MCF 10A (cell line): ENCODE measurements around the gene SBK2. TPM values are rescaled to one million over a fixed set of nuclear protein-coding genes. Genes with fewer than 3 reads are reported as not detected.

Source experiments
- BruUV-seq: library from RNA; stranded (reverse); fragments of 400-500 nt; replicated peaks from 2 replicates; lab custom pipeline; 2021; lab: Mats Ljungman, UMichigan
- CTCF ChIA-PET: fragments of 300-600 bp; sonication (Branson Sonifier 250); formaldehyde crosslinking; extraction: SDS; loops from one replicate; lab custom pipeline; 2021; ENCODE audit warnings: antibody characterized with exemption, inconsistent platforms; lab: Yijun Ruan, JAX
- POLR2A ChIA-PET: fragments of 300-600, 350-650 bp; sonication (Branson Sonifier 250); formaldehyde crosslinking; extraction: SDS; loops from one replicate; lab custom pipeline; 2020; ENCODE audit warnings: antibody characterized with exemption, inconsistent platforms; lab: Yijun Ruan, JAX
- DNase-seq: peaks from one replicate; pipeline ENCODE4 v3.0.0-alpha.2; 2018; ENCODE audit not compliant: unreplicated experiment
- H3K27ac Mint-ChIP-seq: one replicate; pipeline ENCODE4 v1.8.0; 2022; ENCODE audit warnings: mild to moderate bottlenecking, low read depth, mixed read lengths; ENCODE audit not compliant: unreplicated experiment
- H3K27me3 Mint-ChIP-seq: one replicate; pipeline ENCODE4 v1.8.0; 2022; ENCODE audit warnings: mixed read lengths; ENCODE audit not compliant: insufficient read depth, unreplicated experiment
- H3K36me3 Mint-ChIP-seq: one replicate; pipeline ENCODE4 v1.8.0; 2022; ENCODE audit warnings: mild to moderate bottlenecking, moderate library complexity, mixed read lengths; ENCODE audit not compliant: insufficient read depth, unreplicated experiment
- H3K4me1 Mint-ChIP-seq: one replicate; pipeline ENCODE4 v1.8.0; 2022; ENCODE audit warnings: mixed read lengths; ENCODE audit not compliant: insufficient read depth, unreplicated experiment
- H3K4me3 Mint-ChIP-seq: one replicate; pipeline ENCODE4 v1.8.0; 2022; ENCODE audit warnings: mild to moderate bottlenecking, moderate library complexity, mixed read lengths; ENCODE audit not compliant: unreplicated experiment
- H3K9me3 Mint-ChIP-seq: one replicate; pipeline ENCODE4 v1.8.0; 2022; ENCODE audit warnings: mixed read lengths; ENCODE audit not compliant: unreplicated experiment
- intact Hi-C: fragments of 100-400 bp; cut with micrococcal nuclease; formaldehyde crosslinking; loops from 2 replicates; pipeline ENCODE4 v1.14.1; 2022
- total RNA-seq: library from RNA; stranded (reverse); gene quantifications from 2 replicates; pipeline ENCODE4 v1.2.3, GENCODE V29; 2022
- TF ChIP-seq, protein P1 (sequence below): fragments of 200-600 bp; IDR thresholded peaks from one replicate; pipeline ENCODE4 v1.8.0; 2022; ENCODE audit warnings: antibody characterized with exemption, mild to moderate bottlenecking; ENCODE audit not compliant: unreplicated experiment

The SBK2 gene
- total RNA-seq, 1 experiment from 2014 or later = not detected

DNA sequence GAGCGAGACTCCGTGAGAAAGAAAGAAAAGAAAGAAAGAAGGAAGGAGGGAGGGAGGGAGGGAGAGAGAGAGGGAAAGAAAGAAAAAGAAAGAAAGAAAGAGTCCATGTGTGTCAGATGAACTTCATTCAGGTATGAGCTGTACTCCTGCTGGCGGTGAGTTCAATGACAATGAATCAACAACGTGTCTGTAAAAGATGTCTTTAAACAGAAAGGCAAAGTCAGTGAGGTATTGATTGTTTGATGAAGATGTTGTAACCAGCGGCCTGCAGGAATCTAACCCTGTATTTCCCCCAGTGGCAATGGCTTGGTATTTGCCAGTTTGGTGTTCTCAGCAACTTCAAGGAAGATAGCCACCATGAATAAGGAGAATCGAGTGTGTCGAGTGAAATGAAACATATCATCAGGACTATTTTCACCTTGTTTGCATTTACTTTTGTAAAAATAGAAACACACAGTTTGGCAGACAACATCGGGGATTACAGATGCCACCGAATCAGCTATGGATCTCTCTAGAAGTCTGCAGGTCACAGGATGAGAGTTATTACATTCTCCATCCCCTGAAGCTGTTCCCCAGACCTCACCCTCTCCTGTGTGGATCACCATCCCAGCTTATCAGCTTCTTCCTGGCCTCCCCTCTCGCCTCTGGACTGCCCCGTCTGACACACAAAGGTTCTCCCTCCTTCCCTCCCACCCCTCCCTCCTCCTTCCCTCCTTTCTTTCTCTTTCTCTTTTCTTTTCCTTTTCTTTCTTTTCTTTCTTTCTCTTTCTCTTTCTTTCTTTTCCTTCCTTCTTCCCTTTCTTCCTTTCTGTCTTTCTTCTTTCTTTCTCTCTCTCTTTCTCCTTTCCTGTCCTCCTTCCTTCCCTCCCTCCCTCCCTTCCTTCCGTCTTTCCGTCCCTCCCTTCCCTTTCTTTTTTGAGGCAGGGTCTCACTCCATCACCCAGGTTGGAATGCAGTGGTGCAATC lies 16.6 kb upstream of the SBK2 start:
- ChIA-PET CTCF (interaction anchor here (0.6 kb wide), 1 partner anchor 33 kb away, joined by 3 read pairs; no protein-coding TSS in a partner anchor), POLR2A (no interaction called here)
- intact Hi-C loops = no loop called here
- H3K27me3 Mint-ChIP-seq = no peaks in the 10 kb centered on the region
- DNase-seq = no peak
- H3K4me1 Mint-ChIP-seq = peaks cover 9% of the 10 kb centered on the region
- no peak overlapping the region for H3K4me3 Mint-ChIP-seq
- H3K9me3 Mint-ChIP-seq = no peaks in the 10 kb centered on the region
- H3K36me3 Mint-ChIP-seq = no peaks in the 10 kb centered on the region
- H3K27ac Mint-ChIP-seq = no peak overlapping the region
- TF ChIP-seq, protein P1, sequence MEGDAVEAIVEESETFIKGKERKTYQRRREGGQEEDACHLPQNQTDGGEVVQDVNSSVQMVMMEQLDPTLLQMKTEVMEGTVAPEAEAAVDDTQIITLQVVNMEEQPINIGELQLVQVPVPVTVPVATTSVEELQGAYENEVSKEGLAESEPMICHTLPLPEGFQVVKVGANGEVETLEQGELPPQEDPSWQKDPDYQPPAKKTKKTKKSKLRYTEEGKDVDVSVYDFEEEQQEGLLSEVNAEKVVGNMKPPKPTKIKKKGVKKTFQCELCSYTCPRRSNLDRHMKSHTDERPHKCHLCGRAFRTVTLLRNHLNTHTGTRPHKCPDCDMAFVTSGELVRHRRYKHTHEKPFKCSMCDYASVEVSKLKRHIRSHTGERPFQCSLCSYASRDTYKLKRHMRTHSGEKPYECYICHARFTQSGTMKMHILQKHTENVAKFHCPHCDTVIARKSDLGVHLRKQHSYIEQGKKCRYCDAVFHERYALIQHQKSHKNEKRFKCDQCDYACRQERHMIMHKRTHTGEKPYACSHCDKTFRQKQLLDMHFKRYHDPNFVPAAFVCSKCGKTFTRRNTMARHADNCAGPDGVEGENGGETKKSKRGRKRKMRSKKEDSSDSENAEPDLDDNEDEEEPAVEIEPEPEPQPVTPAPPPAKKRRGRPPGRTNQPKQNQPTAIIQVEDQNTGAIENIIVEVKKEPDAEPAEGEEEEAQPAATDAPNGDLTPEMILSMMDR = no peak
- BruUV-seq = no TSS peak

DNA sequence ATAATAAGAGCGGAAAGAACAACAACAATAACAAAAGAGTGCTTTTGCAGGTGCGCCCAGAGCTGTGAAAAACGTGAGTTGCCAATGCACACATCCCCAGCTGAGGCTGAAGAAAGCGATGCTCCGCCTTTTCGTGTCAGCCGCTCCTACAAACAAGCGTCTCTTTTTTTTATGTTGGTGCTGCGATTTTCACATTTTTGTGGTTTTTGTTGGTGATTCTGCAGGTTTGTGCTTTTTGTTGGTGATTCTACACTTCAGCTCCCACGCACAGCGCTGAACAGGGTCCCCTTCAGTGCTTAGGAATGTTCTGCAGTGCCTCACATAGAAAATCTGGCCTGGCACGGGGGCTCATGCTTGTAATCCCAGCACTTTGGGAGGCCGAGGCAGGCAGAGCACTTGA lies 15.7 kb upstream of the SBK2 start:
- DNase-seq = peak; percentile 7
- TF ChIP-seq, protein P1 = no peak
- Mint-ChIP-seq H3K9me3 (no peaks in the 10 kb centered on the region), H3K4me3 (no peak overlapping the region), H3K27ac (no peak overlapping the region), H3K27me3 (no peaks in the 10 kb centered on the region), H3K36me3 (no peaks in the 10 kb centered on the region), H3K4me1 (peaks cover 9% of the 10 kb centered on the region)
- CTCF ChIA-PET = interaction anchor here (1.1 kb wide), 1 partner anchor 35 kb away, joined by 5 read pairs; no protein-coding TSS in a partner anchor
- no TSS peak for BruUV-seq
- POLR2A ChIA-PET = no interaction called here
- intact Hi-C loops = no loop called here

DNA sequence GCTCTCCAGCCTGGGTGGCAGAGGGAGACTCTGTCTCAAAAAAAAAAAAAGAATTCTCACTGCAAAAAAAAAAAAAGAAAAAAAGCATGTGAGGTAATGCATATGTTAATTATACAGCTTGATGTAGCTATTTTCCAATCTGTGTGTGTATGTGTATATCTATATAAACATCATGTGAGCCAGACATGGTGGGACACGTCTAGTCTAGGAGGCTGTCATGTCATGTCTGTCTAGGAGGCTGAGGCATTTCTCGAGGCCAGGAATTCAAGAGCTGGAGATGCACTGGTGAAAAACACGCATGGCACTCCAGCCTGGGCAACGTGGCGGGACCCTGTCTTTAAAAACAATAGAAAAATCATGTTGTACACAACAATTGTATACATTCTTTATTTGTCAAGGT lies 15.3 kb upstream of the SBK2 start:
- no TSS peak for BruUV-seq
- Mint-ChIP-seq H3K36me3 (no peaks in the 10 kb centered on the region), H3K4me3 (no peak overlapping the region), H3K9me3 (no peaks in the 10 kb centered on the region), H3K27me3 (no peaks in the 10 kb centered on the region), H3K4me1 (peaks cover 13% of the 10 kb centered on the region), H3K27ac (no peak overlapping the region)
- TF ChIP-seq, protein P1 = no peak
- ChIA-PET CTCF (interaction anchor here (1.1 kb wide), 1 partner anchor 35 kb away, joined by 5 read pairs; no protein-coding TSS in a partner anchor), POLR2A (no interaction called here)
- intact Hi-C loops = no loop called here
- no peak for DNase-seq

DNA sequence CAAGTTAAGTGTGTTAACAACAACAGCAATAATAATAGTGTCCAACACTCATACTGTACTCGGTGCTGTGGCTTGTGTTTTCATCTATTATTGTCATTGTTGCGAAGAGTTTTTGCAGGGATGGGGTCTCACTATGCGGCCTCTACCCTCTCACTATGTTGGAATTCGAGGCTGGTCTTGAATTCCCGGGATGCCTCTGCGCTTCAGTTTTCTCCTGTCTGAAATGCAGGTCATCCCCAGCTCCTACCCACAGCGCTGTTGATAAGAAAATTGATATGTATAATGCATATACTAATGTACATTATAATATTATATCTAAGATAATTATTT lies 13.4 kb upstream of the SBK2 start:
- ChIA-PET POLR2A (interaction anchor here (0.5 kb wide), 1 partner anchor 389 kb away, joined by 3 read pairs; no protein-coding TSS in a partner anchor), CTCF (no interaction called here)
- Mint-ChIP-seq H3K4me3 (no peak overlapping the region), H3K27ac (no peak overlapping the region), H3K27me3 (peaks cover 12% of the 10 kb centered on the region), H3K36me3 (no peaks in the 10 kb centered on the region), H3K4me1 (peaks cover 17% of the 10 kb centered on the region), H3K9me3 (no peaks in the 10 kb centered on the region)
- no peak for DNase-seq
- no TSS peak for BruUV-seq
- TF ChIP-seq, protein P1 = no peak
- intact Hi-C loops = no loop called here
